Stimulated activated CD4-positive, alpha-beta T cell treated with anti-CD3 and anti-CD28 coated beads, Interleukin-1b, Interleukin-23, amount 100 ng/mL, for 4 hours (primary cell): ENCODE data around the gene WDR93.
"Not testable (repeated sequence)": the region's sequence is repeated elsewhere in the genome, so short reads cannot be mapped to it uniquely, and the experiment has no call there.

Source experiments
- DNase-seq, 2 donors: peaks; one replicate each; pipeline ENCODE4 v3.0.0-alpha.2; 2020; ENCODE audit warnings: low read depth in 2 of 2

The WDR93 gene

DNA sequence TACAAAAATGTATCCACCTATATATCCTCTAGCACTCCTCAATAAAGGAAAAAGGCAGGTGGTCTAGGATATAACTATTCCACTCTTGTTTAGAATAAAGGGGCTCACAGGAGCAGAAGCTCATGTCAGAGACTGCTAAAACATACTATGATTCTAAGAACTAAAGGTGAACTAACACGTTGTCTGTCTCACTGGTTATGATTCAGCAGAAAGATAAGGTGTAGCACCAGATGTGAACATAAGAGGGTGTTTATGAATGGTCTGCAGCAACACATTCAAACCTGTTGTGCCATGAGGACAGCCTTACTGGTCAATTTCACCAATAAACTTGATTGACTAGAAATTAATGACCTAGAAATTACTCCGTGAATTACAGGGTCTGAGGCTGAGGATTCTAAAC is 4.6 kb upstream of the WDR93 start:
- no peak for DNase-seq

DNA sequence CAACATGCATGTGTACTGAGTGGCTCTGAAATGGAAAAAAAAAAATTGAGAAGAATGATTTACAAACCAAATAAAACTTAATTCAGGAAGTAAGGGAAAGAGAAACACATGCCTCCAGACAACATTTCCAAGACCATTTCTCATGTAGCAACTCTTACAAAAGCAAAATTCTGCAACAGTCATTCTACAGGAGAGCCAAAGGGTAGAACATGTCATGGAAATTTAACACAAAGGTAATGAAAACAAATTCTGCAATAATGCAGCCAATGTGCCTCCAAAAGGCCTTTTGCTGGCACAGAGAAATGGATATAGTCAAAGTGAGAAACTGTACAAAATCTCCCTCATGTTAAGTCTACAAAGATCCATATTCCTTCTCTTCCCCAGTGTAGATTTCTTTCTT is 4.1 kb upstream of the WDR93 start:
- no peak for DNase-seq

DNA sequence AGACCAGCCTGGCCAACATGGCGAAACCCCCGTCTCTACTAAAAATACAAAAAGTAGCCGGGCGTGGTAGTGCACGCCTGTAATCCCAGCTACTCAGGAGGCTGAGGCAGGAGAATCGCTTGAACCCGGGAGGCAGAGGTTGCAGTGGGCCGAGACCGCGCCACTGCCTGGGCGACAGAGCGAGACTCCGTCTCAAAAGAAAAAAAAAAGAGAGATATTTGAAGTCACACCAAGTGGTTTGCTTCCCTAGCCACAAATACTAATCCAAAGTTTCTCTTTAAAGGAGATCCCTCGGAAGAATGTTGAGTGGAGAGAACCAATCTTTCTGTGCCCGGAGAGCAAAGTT is 708 bp upstream of the WDR93 start:
- not testable (repeated sequence) for DNase-seq

DNA sequence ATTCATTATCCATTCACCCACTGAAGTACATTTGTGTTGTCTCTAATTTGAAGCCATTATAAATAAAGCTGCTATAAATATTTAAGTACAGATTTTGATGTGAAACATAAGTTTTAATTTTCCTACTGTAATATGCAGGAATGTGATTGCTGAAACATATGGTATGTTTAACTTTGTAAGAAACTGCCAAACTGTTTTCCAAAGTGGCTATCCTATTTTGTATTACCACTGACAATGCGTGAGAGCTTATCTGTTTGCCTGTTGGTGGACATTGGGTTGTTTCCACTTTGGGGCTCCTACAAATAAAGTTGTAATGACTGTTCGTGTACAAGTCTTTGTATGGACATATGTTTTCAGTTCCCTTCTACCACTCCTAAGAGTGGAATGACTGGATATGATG is 2.5 kb downstream of the WDR93 start:
- DNase-seq = no peak

DNA sequence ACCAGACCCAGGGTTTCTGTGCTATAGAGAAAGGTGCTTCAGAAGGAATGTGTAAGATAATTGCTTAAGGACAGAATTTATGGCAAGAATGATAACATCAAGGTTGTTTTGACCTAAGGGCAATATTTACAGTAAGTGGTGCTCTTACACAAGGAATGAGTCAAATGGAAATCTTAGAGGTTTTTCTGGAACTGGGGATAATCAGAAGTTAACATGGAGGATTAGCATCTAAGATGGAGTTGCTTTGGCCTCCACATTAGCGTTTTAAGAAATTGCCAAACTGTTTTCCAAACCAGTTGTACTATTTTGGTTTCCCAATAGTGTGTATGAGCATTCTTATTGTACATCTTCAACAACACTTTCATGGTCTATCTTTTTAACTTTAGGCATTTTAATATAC is 3.1 kb downstream of the WDR93 start:
- no peak for DNase-seq

DNA sequence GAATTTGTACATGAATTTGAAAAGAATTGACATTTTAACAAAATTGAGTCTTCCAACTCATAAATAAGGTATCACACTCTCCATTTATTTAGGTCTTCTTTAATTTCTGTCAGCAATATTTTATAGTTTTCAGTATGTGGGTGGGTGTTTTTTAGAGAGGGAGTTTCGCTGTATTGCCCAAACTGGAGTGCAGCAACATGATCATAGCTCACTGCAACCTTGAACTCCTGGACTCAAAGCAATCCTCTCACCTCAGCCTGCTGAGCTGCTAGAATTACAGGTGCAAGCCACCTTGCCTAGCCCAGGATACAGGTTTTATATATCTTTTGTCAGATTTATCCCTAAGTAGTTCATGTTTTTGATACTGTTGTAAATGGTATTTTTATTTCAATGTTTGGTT is 4.6 kb downstream of the WDR93 start:
- DNase-seq = no peak

DNA sequence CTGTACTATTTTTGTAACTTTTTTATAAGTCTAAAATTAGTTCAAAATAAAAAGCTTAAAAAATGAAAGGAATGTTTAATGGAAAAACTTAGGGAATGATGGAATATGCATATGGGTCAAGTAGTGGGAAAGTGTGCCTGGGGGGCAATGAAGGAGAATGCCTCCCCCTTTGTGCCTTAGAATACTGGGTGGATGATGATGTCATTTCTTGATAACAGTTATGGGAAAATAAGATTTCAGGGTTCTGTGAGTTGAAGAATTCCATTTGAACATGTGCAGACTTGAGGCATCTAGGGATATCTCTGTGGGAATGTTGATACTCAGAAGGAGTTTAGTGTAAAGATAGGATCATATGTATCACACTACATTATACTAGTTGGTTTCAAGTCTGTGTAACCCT is 13.8 kb downstream of the WDR93 start:
- DNase-seq = no peak

DNA sequence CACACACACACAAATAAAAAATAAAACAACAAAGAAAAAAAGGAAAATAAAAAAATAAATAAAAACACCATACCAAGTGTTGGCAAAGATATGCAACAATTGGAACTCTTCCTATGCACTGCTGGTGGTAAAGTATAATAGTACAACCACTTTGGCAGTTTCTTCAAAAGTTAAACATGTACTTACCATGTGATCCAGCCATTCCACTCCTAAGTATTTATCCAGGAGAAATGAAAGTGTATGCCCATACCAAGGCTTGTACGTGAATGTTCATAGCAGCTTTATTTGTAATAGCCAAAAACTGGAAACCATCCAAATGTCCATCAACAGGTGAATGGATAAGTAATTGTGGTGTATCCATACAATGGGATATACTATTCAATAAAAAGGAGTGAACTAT is 17.0 kb downstream of the WDR93 start:
- no peak for DNase-seq

DNA sequence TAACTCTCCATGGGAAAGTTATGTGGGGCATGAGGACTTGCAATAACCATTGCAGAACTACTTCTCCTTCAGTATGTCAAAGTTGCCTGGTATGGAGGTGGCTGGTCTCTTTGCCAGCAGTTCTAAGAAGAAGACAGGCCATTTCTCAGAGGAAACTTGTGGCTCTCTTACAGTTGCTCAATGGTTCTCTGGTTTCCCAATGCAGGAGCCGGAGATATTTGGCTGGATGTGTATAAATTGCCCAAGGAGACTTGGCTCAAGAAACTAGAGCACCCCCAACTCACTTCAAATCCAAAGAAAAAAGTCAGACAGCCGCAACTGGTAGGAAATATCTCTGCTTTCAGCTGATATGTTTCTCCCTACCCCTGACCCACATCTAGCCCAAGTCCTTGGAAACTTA is 24.2 kb downstream of the WDR93 start:
- DNase-seq = no peak

DNA sequence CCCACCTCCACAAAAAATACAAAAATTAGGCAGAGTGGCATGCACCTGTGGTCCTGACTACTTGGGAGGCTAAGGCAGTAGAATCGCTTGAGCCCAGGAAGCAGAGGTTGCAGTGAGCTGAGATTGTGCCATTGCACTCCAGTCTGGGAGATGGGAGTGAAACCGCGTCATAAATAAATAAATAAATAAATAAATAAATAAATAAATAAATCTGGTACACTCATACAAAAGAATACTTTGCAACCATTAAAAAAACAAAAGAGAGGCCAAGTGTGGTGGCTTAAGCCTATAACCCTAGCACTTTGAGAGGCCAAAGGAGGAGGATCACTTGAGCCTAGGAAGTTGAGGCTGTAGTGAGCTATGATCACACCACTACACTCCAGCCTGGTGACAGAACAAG is 32.4 kb downstream of the WDR93 start:
- DNase-seq = no peak

DNA sequence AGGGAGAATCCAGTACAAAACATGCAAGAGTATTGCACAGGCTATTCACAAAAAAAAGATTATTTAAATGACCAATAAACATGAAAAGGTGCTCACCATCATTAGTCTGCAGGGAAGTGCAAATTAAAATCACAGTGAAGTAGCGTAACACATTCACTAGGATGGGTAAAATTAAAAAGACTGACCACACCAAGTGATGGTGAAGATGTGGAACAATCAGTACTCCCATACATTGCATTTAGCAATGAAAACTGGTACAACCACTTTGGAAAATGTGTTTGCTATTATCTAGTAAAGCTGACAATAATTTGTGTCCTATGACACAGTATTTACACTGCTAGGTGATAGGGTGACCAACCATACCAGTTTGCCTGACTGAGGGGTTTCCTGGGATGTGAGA is 34.0 kb downstream of the WDR93 start:
- DNase-seq = no peak

DNA sequence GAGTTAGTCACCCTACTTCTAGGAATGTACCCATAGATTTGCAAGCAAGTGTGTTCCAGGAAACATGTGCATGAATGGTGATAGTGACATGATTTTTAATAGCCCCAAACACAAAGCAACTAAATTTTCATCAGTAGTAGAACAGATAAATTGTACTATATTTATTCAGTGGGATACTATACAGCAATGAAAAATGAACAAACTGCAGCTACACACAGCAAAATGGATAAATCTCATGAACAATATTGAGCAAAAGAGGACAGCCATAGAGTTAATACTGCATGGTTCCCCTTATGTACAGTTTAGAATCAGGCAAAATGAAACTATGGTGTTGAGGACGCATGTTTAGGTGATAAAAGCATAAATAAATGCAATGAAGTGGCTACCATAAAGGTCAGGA is 34.5 kb downstream of the WDR93 start:
- DNase-seq = no peak

DNA sequence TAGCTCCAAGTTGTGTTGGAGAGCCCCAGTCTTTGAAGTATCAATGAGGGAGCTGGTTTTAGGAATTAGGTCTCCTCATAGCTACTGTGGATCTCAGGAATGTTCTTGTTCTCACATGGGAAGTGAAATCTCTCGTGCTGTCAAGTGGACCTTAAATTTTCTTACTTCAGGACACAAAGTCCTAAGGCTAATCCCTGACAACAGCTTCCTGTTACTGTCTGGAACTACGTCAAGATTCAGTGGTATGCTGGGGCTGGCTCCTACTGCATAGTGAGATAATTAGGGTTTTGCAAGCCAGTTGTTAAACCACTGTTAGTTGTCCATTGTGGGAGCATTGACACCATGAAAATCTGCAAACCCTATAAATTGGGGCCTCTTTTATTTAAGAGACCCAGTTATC is 37.6 kb downstream of the WDR93 start:
- no peak for DNase-seq

DNA sequence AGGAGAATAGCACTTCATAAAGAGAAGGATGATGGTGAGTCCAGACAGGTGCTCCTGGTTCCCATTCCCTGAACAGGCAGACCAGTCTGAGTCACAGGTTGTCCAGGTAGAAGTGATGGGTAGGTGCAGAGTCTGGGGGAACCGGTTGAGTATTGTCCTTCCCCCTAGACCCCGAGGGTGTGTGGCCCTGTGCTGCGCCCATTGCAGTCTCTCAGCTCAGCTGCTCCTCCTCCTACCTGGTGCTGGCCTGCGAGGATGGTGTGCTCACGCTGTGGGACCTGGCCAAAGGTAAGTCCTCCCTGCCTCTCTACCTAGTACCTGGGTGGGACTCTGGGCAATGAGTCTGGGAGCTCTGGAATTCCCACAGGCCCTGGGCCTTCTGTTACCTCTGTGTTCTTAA is 40.7 kb downstream of the WDR93 start:
- DNase-seq = no peak

DNA sequence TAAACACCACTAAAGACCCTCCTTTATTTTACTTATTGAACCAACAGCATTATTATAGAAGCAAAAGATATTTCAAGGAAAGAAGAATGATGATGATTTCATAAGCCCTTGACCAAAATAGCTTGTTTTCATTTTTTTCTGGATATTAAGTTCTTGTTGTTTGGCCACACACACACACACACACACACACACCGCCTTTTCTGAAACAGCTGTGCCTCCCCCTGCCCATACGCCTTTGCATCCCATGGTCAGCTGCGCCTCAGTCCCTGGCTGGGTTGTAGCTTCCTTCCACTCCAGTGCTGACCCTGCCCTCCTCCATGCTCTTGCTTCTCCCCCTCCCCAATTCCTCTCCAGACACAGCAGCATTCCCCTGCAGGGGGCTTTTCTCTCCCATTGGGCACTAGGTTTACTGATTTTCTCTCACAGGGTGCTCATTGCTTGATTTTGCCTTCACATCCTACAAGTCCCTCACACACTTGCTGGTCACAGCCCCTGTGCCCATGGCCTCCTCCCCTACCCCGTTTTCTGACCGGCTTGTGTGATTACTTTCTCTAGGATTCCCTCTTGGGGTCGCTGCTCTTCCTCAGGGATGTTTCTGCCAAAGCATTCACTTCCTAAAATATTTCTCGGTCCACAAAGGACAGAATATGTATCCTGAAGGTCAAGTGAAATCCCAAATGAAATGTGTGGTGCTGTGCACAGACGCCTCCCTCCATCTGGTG is 42.0 kb downstream of the WDR93 start:
- no peak for DNase-seq

DNA sequence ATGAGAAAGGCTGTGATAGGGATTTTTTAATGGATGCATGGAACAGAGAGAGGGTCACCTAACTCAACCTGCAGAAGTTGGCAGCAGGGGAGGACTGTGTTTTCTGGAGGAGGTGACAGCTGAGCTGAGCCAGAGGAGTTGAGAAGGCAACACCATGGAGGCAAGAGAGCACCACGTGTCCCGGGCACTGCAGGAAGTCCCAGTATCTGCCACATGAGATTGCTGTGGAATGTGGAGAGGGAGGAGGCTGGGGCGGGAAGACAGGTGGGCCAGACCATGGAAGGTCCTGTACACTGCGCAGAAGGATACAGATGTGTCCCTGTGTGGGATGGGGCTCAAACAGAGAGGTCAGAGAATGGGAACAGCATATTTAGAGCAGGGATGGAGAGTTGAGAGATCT is 45.2 kb downstream of the WDR93 start:
- DNase-seq = no peak

DNA sequence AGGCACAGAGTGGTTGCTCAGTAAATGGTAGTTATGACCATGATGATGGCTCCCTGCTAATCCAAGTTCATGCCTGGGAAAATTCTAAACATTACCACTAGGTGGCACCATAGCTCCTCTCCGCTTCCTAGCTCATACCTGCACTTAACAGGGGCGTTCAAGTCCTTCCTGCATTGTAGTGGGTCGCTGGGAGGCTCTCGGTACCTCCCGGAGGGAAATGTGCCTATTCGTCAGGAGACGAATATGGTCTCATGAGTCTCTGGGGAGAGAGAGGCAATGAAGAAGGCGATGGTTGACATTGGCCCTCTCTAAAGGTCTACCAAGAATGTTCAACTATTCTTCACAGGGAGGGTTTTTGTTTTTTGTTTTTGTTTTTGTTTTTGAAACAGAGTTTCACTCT is 49.5 kb downstream of the WDR93 start:
- peak in 1 of 2 donors; percentile 53 for DNase-seq

DNA sequence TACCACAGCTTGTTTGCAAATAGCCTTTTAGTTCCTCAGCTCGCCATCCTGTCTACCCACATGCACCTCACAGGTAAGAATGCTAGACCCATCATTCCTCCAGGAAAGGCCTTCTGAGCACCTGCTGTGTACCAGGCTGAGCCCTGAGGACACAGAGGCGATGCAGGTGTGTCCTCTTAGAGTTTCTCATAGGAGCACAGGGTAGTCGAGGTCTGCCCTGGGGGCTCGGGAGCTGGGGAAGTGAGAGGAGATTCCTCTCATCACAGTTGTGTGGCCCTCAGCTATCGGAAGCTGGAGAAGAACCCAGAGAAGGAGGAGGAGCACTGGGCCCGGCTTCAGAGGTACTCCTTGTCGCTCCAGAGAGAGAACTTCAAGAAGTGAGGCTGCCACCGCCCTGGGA is 52.4 kb downstream of the WDR93 start:
- no peak for DNase-seq

DNA sequence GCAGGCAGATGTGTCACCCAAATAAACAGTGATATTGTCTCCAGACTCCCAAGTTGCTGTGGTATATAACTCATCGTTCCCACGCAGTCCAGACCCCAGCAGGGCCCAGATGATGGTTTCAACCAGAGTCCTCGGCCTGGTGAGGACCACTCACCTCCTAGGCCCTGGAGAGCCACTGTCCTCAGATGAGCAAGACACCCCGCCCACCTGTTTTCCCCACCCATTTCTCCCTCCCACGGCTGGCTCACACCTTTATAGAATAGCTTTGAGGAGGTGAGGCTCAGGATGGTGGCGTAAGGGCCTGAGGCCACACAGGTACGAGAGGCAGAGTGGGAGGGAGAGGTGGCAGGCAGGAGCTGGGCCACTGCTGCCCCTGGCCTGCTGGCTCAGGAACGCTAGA is 53.0 kb downstream of the WDR93 start:
- no peak for DNase-seq

DNA sequence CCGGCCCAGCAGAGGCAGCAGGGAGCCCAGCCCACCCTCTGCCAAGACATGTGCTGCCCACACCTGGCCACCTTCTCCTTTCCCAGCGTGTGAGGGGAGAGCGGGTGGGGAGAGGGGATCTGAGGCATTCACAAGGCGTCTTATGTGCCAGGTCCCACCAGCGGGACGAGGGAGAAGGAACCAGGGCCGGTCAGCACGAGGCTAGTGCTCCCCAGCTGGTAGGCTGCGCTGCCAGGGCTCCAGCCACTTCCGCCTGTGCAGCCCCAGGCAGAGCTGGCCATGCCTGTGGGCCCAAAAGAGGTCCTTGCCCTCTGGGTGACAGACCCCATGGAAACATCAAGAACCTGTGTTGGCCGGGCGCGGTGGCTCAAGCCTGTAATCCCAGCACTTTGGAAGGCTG is 54.5 kb downstream of the WDR93 start:
- no peak for DNase-seq

DNA sequence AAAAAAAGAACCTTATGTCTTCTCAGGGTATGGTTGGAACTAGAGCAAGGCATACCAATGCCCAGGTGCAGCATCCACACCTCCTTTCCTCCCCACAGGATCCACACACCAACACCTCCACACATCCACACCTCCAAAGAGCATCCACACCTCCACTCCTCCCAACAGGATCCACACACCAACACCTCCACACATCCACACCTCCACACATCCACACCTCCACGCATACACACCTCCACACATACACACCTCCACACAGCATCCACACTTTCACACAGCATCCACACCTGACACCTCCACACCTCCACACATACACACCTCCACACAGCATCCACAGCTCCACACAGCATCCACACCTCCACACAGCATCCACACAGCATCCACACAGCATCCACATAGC is 55.2 kb downstream of the WDR93 start:
- DNase-seq = no peak

DNA sequence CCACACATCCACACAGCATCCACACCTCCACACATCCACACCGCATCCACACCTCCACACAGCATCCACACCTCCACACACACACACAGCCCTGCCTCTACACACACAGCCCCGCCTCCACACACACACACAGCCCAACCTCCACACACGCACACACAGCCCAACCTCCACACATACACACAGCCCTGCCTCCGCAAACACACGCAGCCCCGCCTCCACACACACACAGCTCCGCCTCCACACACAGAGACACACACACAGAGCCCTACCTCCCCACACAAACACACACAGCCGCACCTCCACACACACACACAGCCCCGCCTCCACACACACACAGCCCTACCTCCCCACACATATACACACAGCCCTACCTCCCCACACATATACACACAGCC is 55.8 kb downstream of the WDR93 start:
- no peak for DNase-seq

DNA sequence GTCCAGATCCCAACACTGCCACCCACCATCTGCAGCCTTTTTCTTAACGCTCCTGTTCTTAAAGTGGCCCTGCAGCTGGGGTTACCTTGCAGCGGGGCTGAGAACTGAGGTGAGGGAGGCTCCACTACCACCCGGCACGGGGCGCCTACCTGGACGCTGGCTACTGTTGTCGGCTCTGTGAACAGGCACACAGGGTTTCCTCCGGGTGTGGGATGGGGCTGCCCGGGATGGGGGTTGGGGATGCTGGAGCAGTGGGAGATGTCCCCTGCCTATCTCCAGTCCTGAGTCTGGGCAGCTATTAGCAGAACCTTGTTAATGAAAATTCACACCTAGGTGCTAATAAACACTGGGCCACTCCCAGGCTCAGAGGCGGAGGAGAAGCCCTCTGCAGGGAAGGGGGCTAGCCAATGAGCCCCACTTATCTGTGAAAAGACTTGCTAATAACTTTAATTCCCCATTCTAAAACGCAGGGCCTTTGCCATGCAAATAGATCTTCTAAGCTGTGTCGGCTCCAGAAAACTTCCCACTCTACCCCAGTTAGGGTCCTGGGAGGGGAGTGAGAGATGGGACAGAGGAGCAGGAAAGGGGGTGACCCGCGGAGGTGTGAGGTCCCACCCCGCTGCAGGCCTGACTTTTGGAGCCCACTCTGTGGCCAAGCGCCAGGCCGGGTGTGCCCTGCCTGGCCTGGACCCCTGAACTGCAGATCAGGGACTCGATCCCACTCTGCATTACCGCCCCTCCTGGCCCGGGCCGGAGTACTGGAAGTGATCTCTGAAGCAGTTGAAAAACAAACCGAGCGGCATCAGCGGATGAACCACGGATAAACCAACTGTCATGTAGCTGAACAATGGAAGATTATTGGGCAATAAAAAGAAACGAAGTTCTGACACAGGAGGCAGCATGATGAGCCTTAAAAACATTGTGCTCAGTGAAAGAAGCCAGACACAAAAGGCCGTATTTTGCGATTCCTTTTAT is 57.4 kb downstream of the WDR93 start:
- no peak for DNase-seq
